GM18508 (cell line): ENCODE results near the gene AFMID.
"Not testable (repeated sequence)": the region's sequence is repeated elsewhere in the genome, so short reads cannot be mapped to it uniquely, and the experiment has no call there.

Experiments
- ATAC-seq: cut with Tn5 transposase; IDR thresholded peaks from one replicate; pipeline ENCODE4 v1.9.1; 2021; ENCODE audit warnings: moderate number of reproducible peaks; ENCODE audit not compliant: insufficient read depth, unreplicated experiment

Gene AFMID

GRCh38 chr17:78252701-78253635 is 65.8 kb downstream of the AFMID start:
- no peak for ATAC-seq

GRCh38 chr17:78253636-78253945 is 66.4 kb downstream of the AFMID start:
- not testable (repeated sequence) for ATAC-seq

GRCh38 chr17:78253946-78254672 is 66.9 kb downstream of the AFMID start:
- no peak for ATAC-seq

GRCh38 chr17:78255029-78255656 is 68.0 kb downstream of the AFMID start:
- no peak for ATAC-seq

GRCh38 chr17:78255953-78256706 is 69.0 kb downstream of the AFMID start:
- no peak for ATAC-seq

GRCh38 chr17:78256707-78257591 is 69.8 kb downstream of the AFMID start:
- no peak for ATAC-seq
